Endodermal cell (in vitro differentiated cells): ENCODE data around the gene ZNF346. TPM values are rescaled to one million over a fixed set of nuclear protein-coding genes. Genes with fewer than 3 reads are reported as not detected.

Source experiments
- DNase-seq: peaks from one replicate; pipeline ENCODE4 v3.0.0-alpha.2; 2017
- H3K27ac ChIP-seq: 2 replicates; pipeline ENCODE4 v1.5.1; 2013; ENCODE audit warnings: mild to moderate bottlenecking, low read depth, low read length, moderate library complexity
- H3K27me3 ChIP-seq: 2 replicates; pipeline ENCODE4 v1.6.1; 2013; ENCODE audit warnings: mild to moderate bottlenecking, low read length, moderate library complexity; ENCODE audit not compliant: insufficient read depth, control insufficient read depth, poor library complexity, severe bottlenecking
- H3K36me3 ChIP-seq: 2 replicates; pipeline ENCODE4 v1.7.0; 2013; ENCODE audit warnings: mild to moderate bottlenecking, low read length, moderate library complexity; ENCODE audit not compliant: control insufficient read depth, insufficient read depth
- H3K4me1 ChIP-seq: one replicate; pipeline ENCODE4 v1.7.0; 2013; ENCODE audit warnings: low read length; ENCODE audit not compliant: control insufficient read depth, insufficient read depth
- H3K4me3 ChIP-seq: 2 replicates; pipeline ENCODE4 v1.5.1; 2013; ENCODE audit warnings: mild to moderate bottlenecking, low read length, moderate library complexity
- H3K9ac ChIP-seq: 2 replicates; pipeline ENCODE4 v1.6.1; 2013; ENCODE audit warnings: mild to moderate bottlenecking, low read length, moderate library complexity; ENCODE audit not compliant: poor library complexity, severe bottlenecking; ENCODE audit errors: extremely low read depth
- H3K9me3 ChIP-seq: 2 replicates; pipeline ENCODE4 v1.6.1; 2013; ENCODE audit warnings: mild to moderate bottlenecking, low read length, moderate library complexity; ENCODE audit not compliant: control insufficient read depth
- H3K27ac Mint-ChIP-seq: 2 replicates; pipeline ENCODE4 v1.8.0; 2020; ENCODE audit warnings: mixed read lengths
- H3K27me3 Mint-ChIP-seq: 2 replicates; pipeline ENCODE4 v1.8.0; 2021; ENCODE audit warnings: mild to moderate bottlenecking, mixed read lengths; ENCODE audit not compliant: insufficient read depth
- H3K36me3 Mint-ChIP-seq: 2 replicates; pipeline ENCODE4 v1.8.0; 2020; ENCODE audit warnings: low read depth, mixed read lengths
- H3K4me1 Mint-ChIP-seq: 2 replicates; pipeline ENCODE4 v1.8.0; 2020; ENCODE audit warnings: mixed read lengths
- H3K4me3 Mint-ChIP-seq: 2 replicates; pipeline ENCODE4 v1.8.0; 2020; ENCODE audit warnings: mild to moderate bottlenecking, moderate library complexity, mixed read lengths
- H3K9me3 Mint-ChIP-seq: 2 replicates; pipeline ENCODE4 v1.8.0; 2020; ENCODE audit warnings: mild to moderate bottlenecking, mixed read lengths
- CTCF ChIP-seq: fragments of 200-600 bp; sonication (generic); conservative IDR thresholded peaks from 2 replicates; pipeline ENCODE4 v1.5.0; 2021; ENCODE audit warnings: antibody characterized with exemption, mild to moderate bottlenecking
- WGBS, 2 experiments: methylation state at CpG; one replicate each; pipeline versions ENCODE4 v1.1.5 to v1.1.7; 2013; ENCODE audit warnings: missing lambda C conversion rate in 2 of 2, mixed read lengths in 1 of 2; ENCODE audit not compliant: insufficient coverage in 1 of 2, insufficient read length in 1 of 2; 5-methylcytosine and 5-hydroxymethylcytosine counted together
- total RNA-seq, 2 donors: library from RNA; stranded (reverse); fragmentation: NEBNext Ultra II Directional in 1 of 2; extraction: Animal tissue kit (Norgen Biotek cat#: 25700) in 1 of 2; gene quantifications; 2 replicates in 1 of 2; 3 replicates in 1 of 2; pipeline ENCODE4 v1.2.1, GENCODE V29; 2021

The ZNF346 gene
- total RNA-seq, 2 donors from 2014 or later = 25.4 to 38.6 TPM

DNA sequence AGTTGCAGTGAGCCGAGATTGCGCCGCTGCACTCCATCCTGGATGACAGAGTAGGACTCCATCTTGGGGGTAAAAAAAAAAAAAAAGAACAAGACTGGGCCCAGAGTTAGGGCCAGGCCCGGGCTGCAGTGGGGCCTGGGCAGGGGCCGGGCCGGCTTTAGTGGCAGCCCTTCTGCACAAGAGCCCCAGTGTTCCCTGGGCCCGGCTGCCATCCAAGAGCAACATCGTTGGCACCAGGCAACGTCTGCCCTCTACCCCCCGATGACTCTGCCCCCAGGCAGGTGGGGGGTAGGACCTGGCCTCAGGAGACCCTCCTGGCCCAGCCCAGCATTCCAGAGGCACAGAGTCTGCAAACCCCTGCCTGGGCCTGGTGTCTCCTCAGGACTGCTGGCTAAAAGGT, 59.4 kb downstream of the ZNF346 start:
- no peak for DNase-seq
- Mint-ChIP-seq H3K36me3 (no peaks in the 10 kb centered on the region), H3K9me3 (no peaks in the 10 kb centered on the region), H3K27me3 (no peaks in the 10 kb centered on the region), H3K27ac (no peak overlapping the region), H3K4me3 (no peak overlapping the region), H3K4me1 (peaks cover 23% of the 10 kb centered on the region)
- H3K9ac ChIP-seq = no peak overlapping the region
- H3K27me3 ChIP-seq = no peaks in the 10 kb centered on the region
- no peak overlapping the region for H3K4me3 ChIP-seq
- no peak for TF ChIP-seq CTCF
- WGBS, 2 experiments = 94 to 95% methylated on average over 9 to 10 of the region's 10 CpGs
- H3K36me3 ChIP-seq = no peaks in the 10 kb centered on the region
- no peaks in the 10 kb centered on the region for H3K9me3 ChIP-seq
- no peaks in the 10 kb centered on the region for H3K4me1 ChIP-seq
- H3K27ac ChIP-seq = no peak overlapping the region

GRCh38 chr5:177083357-177083756, 60.9 kb downstream of the ZNF346 start:
- Histone ChIP-seq H3K4me3 (no peak overlapping the region), H3K9me3 (no peaks in the 10 kb centered on the region), H3K27me3 (no peaks in the 10 kb centered on the region), H3K9ac (peak overlapping the region; percentile 36), H3K4me1 (no peaks in the 10 kb centered on the region), H3K27ac (no peak overlapping the region), H3K36me3 (no peaks in the 10 kb centered on the region)
- Mint-ChIP-seq H3K27ac (no peak overlapping the region), H3K9me3 (no peaks in the 10 kb centered on the region), H3K4me3 (peak overlapping the region; percentile 13), H3K27me3 (peaks cover 1% of the 10 kb centered on the region), H3K36me3 (peaks cover 3% of the 10 kb centered on the region), H3K4me1 (peaks cover 28% of the 10 kb centered on the region)
- DNase-seq = peak; percentile 67
- 63 to 66% methylated on average over 4 of the region's 4 CpGs for WGBS, 2 experiments
- no peak for TF ChIP-seq CTCF

DNA sequence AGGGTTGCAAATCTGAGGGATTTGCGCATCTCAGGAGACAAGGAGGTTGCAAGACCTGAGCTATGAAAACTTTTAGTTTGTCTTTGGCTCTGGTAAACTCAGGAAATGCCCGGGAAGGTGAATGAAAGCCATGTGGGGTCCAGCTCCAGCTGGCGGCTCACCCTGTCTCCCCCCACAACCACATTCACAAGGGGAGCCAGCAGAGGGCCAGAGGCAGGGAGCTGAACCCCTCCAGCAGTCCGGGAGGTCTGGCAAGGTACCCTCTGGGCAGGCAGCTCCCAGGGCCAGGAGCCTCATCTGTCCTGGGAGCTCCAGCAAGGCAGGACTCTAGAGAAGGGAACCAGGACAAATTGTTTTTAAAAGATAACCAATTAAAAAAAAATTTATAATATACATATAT, 61.7 kb downstream of the ZNF346 start:
- peaks cover 1% of the 10 kb centered on the region for H3K27me3 Mint-ChIP-seq
- Histone ChIP-seq H3K36me3 (no peaks in the 10 kb centered on the region), H3K4me1 (no peaks in the 10 kb centered on the region), H3K4me3 (no peak overlapping the region), H3K27me3 (no peaks in the 10 kb centered on the region), H3K27ac (no peak overlapping the region), H3K9ac (no peak overlapping the region), H3K9me3 (no peaks in the 10 kb centered on the region)
- TF ChIP-seq CTCF = no peak
- H3K4me3 Mint-ChIP-seq = no peak overlapping the region
- no peaks in the 10 kb centered on the region for H3K9me3 Mint-ChIP-seq
- 67 to 89% methylated on average over 1 to 4 of the region's 4 CpGs for WGBS, 2 experiments
- H3K4me1 Mint-ChIP-seq = peaks cover 36% of the 10 kb centered on the region
- H3K36me3 Mint-ChIP-seq = peaks cover 10% of the 10 kb centered on the region
- no peak overlapping the region for H3K27ac Mint-ChIP-seq
- DNase-seq = no peak
